PFSK-1 (cell line): ENCODE data around the gene MAPK13.

Experiments used
- POLR2AphosphoS5 ChIP-seq: IDR thresholded peaks from 2 replicates; pipeline ENCODE4 v1.6.1; 2012; ENCODE audit warnings: low read depth, mild to moderate bottlenecking, control low read depth, low read length, moderate library complexity
- SIN3A ChIP-seq: IDR thresholded peaks from 2 replicates; pipeline ENCODE4 v1.6.1; 2012; ENCODE audit warnings: mild to moderate bottlenecking, low read length, moderate library complexity, borderline replicate concordance; ENCODE audit not compliant: insufficient read depth
- TAF1 ChIP-seq: IDR thresholded peaks from 2 replicates; pipeline ENCODE4 v1.6.1; 2012; ENCODE audit warnings: low read length, control low read depth, borderline replicate concordance; ENCODE audit not compliant: insufficient read depth

DNA sequence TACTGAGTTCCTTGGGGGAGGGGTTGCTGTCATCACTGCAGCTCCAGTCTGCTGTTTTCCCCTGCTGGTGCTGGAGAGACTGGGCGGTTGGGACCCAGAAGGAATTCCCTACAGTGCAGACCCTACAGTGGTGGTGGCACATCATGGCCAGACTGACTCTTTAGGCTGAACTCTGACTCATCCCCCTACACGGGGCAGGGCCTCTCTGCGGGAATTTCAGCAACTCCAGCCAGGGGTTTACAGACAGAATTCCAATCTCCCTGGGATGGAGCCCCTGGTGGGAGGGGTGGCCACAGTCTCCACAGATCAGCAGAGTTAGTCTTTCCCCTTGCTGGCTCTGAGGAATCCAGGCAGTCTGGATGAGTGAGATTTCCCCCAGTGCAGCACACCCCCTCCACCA, 46.9 kb upstream of the MAPK13 start:
- no peak for TF ChIP-seq TAF1
- TF ChIP-seq SIN3A, result no peak
- no peak for TF ChIP-seq POLR2AphosphoS5
